KMS-11 (cell line): ENCODE results near the gene ZNF786.

ENCODE experiments used
- H2AFZ ChIP-seq: fragments of 200-600 bp; sonication (generic); 2 replicates; pipeline ENCODE4 v1.6.1; 2016; ENCODE audit warnings: antibody characterized with exemption, mixed run types, low read depth
- H3K27ac ChIP-seq: fragments of 200-600 bp; sonication (generic); 2 replicates; pipeline ENCODE4 v1.6.1; 2016; ENCODE audit warnings: mild to moderate bottlenecking, mixed run types
- H3K27me3 ChIP-seq: fragments of 200-600 bp; sonication (generic); 2 replicates; pipeline ENCODE4 v1.6.1; 2017; ENCODE audit warnings: mild to moderate bottlenecking, low read depth, mixed run types, moderate library complexity; ENCODE audit not compliant: insufficient read depth
- H3K36me3 ChIP-seq: fragments of 200-600 bp; sonication (generic); 2 replicates; pipeline ENCODE4 v1.6.1; 2017; ENCODE audit warnings: mild to moderate bottlenecking, mixed run types; ENCODE audit not compliant: insufficient read depth
- H3K4me1 ChIP-seq: fragments of 200-600 bp; sonication (generic); 2 replicates; pipeline ENCODE4 v1.6.1; 2016; ENCODE audit warnings: mild to moderate bottlenecking, low read depth, mixed run types; ENCODE audit not compliant: poor library complexity, severe bottlenecking
- H3K4me2 ChIP-seq: fragments of 200-600 bp; sonication (generic); 2 replicates; pipeline ENCODE4 v1.7.0; 2016; ENCODE audit warnings: mild to moderate bottlenecking, mixed run types
- H3K4me3 ChIP-seq: fragments of 200-600 bp; sonication (generic); IDR thresholded peaks from 2 replicates; pipeline ENCODE4 v1.6.1; 2017; ENCODE audit warnings: low read depth, low read length, mixed read lengths; ENCODE audit not compliant: insufficient read depth
- H3K79me2 ChIP-seq: fragments of 200-600 bp; sonication (generic); 2 replicates; pipeline ENCODE4 v1.6.1; 2016; ENCODE audit warnings: low read depth, mixed run types; ENCODE audit not compliant: insufficient read depth
- H3K9ac ChIP-seq: fragments of 200-600 bp; sonication (generic); 2 replicates; pipeline ENCODE4 v1.6.1; 2016; ENCODE audit warnings: mild to moderate bottlenecking, mixed run types
- H4K20me1 ChIP-seq: fragments of 200-600 bp; sonication (generic); 2 replicates; pipeline ENCODE4 v1.6.1; 2016; ENCODE audit warnings: mild to moderate bottlenecking, mixed run types; ENCODE audit not compliant: insufficient read depth
- CTCF ChIP-seq: fragments of 200-600 bp; sonication (generic); conservative IDR thresholded peaks from 2 replicates; pipeline ENCODE4 v1.6.1; 2017; ENCODE audit warnings: low read depth, mild to moderate bottlenecking, antibody characterized with exemption, low read length, moderate library complexity, mixed read lengths

The ZNF786 gene

GRCh38 chr7:149104749-149105148 is 14.2 kb upstream of the ZNF786 start:
- H3K9ac ChIP-seq, result no peak overlapping the region
- H4K20me1 ChIP-seq, result no peaks in the 10 kb centered on the region
- H3K27ac ChIP-seq, result no peak overlapping the region
- H3K36me3 ChIP-seq, result no peaks in the 10 kb centered on the region
- H3K27me3 ChIP-seq, result no peaks in the 10 kb centered on the region
- no peak overlapping the region for H3K4me3 ChIP-seq
- peaks cover 16% of the 10 kb centered on the region for H3K4me1 ChIP-seq
- no peaks in the 10 kb centered on the region for H3K79me2 ChIP-seq
- H3K4me2 ChIP-seq, result no peak overlapping the region
- no peak overlapping the region for H2AFZ ChIP-seq
- no peak for TF ChIP-seq CTCF

- Histone ChIP-seq H4K20me1 (no peaks in the 10 kb centered on the region), H3K4me2 (no peak overlapping the region)
Measured at GRCh38 chr7:149104214-149104613, 13.7 kb upstream of the ZNF786 start.

GRCh38 chr7:149103424-149103823 is 12.9 kb upstream of the ZNF786 start:
- no peaks in the 10 kb centered on the region for H3K79me2 ChIP-seq
- H3K9ac ChIP-seq, result no peak overlapping the region
- peaks cover 11% of the 10 kb centered on the region for H3K4me1 ChIP-seq
- TF ChIP-seq CTCF, result no peak
- no peaks in the 10 kb centered on the region for H3K27me3 ChIP-seq
- no peak overlapping the region for H2AFZ ChIP-seq
- H4K20me1 ChIP-seq, result no peaks in the 10 kb centered on the region
- no peaks in the 10 kb centered on the region for H3K36me3 ChIP-seq
- no peak overlapping the region for H3K4me3 ChIP-seq
- H3K27ac ChIP-seq, result no peak overlapping the region
- H3K4me2 ChIP-seq, result no peak overlapping the region

More at GRCh38 chr7:149104214-149104613, 13.7 kb upstream of the ZNF786 start:
- no peak for TF ChIP-seq CTCF
- H3K27ac ChIP-seq, result no peak overlapping the region
- H3K9ac ChIP-seq, result no peak overlapping the region
- H3K4me1 ChIP-seq, result peaks cover 16% of the 10 kb centered on the region
- H3K4me3 ChIP-seq, result no peak overlapping the region
- no peak overlapping the region for H2AFZ ChIP-seq
- no peaks in the 10 kb centered on the region for H3K27me3 ChIP-seq
- no peaks in the 10 kb centered on the region for H3K79me2 ChIP-seq
- no peaks in the 10 kb centered on the region for H3K36me3 ChIP-seq

GRCh38 chr7:149102666-149103065 is 12.1 kb upstream of the ZNF786 start:
- H2AFZ ChIP-seq, result no peak overlapping the region
- TF ChIP-seq CTCF, result no peak
- peaks cover 3% of the 10 kb centered on the region for H3K4me1 ChIP-seq
- no peak overlapping the region for H3K9ac ChIP-seq
- no peak overlapping the region for H3K27ac ChIP-seq
- no peaks in the 10 kb centered on the region for H3K27me3 ChIP-seq
- H3K36me3 ChIP-seq, result no peaks in the 10 kb centered on the region
- no peak overlapping the region for H3K4me2 ChIP-seq
- H4K20me1 ChIP-seq, result no peaks in the 10 kb centered on the region
- no peaks in the 10 kb centered on the region for H3K79me2 ChIP-seq
- H3K4me3 ChIP-seq, result no peak overlapping the region
